HG03571 (cell line): ENCODE data around the gene LRRC45.
"Not testable (repeated sequence)": the region's sequence is repeated elsewhere in the genome, so short reads cannot be mapped to it uniquely, and the experiment has no call there.

Experiments used
- ATAC-seq: cut with Tn5 transposase; IDR thresholded peaks from one replicate; pipeline ENCODE4 v1.9.1; 2021; ENCODE audit not compliant: unreplicated experiment

LRRC45 gene

GRCh38 chr17:82022981-82023446 is at the start of gene LRRC45:
TSS of gene LRRC45 (plus strand) at chr17:82023305. CDS start at chr17:82023644, 339 bp downstream.
- ATAC-seq = peak; percentile 75

- ATAC-seq = no peak
Measured at GRCh38 chr17:81973432-81973831, 49.7 kb upstream of the LRRC45 start.

- no peak for ATAC-seq
Measured at GRCh38 chr17:81976332-81977210, 46.5 kb upstream of the LRRC45 start.

GRCh38 chr17:81977211-81977808 is 45.8 kb upstream of the LRRC45 start, which contains the start of gene ASPSCR1:
TSS of gene ASPSCR1 (plus strand) at chr17:81977629. CDS start at chr17:81977647, 18 bp downstream.
- peak; percentile 80 for ATAC-seq

- no peak for ATAC-seq
Measured at GRCh38 chr17:81978524-81979298, 44.4 kb upstream of the LRRC45 start.

GRCh38 chr17:81980122-81980521 is 43.0 kb upstream of the LRRC45 start:
- ATAC-seq = no peak

- ATAC-seq = no peak
Measured at GRCh38 chr17:81980707-81981343, 42.3 kb upstream of the LRRC45 start.

- ATAC-seq = not testable (repeated sequence)
Measured at GRCh38 chr17:81981511-81981910, 41.6 kb upstream of the LRRC45 start.

- ATAC-seq = no peak
Measured at GRCh38 chr17:81983011-81983638, 40.0 kb upstream of the LRRC45 start.

GRCh38 chr17:81983639-81984373 is 39.3 kb upstream of the LRRC45 start:
- ATAC-seq = no peak

- no peak for ATAC-seq
Measured at GRCh38 chr17:81984773-81985410, 38.2 kb upstream of the LRRC45 start.

GRCh38 chr17:81986606-81987005 is 36.5 kb upstream of the LRRC45 start:
- no peak for ATAC-seq

- ATAC-seq = no peak
Measured at GRCh38 chr17:81987161-81987770, 35.8 kb upstream of the LRRC45 start.

GRCh38 chr17:81990836-81991683 is 32.0 kb upstream of the LRRC45 start:
- no peak for ATAC-seq

GRCh38 chr17:81991684-81992305 is 31.3 kb upstream of the LRRC45 start:
- ATAC-seq = no peak

- ATAC-seq = no peak
Measured at GRCh38 chr17:81992306-81993102, 30.6 kb upstream of the LRRC45 start.
